GM12875 (cell line): Measurements from ENCODE around the gene GJD4.

Source experiments
- H3K4me3 ChIP-seq: one replicate; pipeline ENCODE4 v1.5.1; 2011; ENCODE audit warnings: low read depth, low read length, control low read depth
- TF ChIP-seq, protein P1 (sequence below): IDR thresholded peaks from 2 replicates; pipeline ENCODE4 v1.5.1; 2011; ENCODE audit warnings: low read depth, mild to moderate bottlenecking, control low read depth, inconsistent platforms, low read length, moderate library complexity, borderline replicate concordance; ENCODE audit not compliant: insufficient read depth

GJD4 gene

GRCh38 chr10:35640951-35641675, 36.0 kb downstream of the GJD4 start:
- TF ChIP-seq, protein P1, sequence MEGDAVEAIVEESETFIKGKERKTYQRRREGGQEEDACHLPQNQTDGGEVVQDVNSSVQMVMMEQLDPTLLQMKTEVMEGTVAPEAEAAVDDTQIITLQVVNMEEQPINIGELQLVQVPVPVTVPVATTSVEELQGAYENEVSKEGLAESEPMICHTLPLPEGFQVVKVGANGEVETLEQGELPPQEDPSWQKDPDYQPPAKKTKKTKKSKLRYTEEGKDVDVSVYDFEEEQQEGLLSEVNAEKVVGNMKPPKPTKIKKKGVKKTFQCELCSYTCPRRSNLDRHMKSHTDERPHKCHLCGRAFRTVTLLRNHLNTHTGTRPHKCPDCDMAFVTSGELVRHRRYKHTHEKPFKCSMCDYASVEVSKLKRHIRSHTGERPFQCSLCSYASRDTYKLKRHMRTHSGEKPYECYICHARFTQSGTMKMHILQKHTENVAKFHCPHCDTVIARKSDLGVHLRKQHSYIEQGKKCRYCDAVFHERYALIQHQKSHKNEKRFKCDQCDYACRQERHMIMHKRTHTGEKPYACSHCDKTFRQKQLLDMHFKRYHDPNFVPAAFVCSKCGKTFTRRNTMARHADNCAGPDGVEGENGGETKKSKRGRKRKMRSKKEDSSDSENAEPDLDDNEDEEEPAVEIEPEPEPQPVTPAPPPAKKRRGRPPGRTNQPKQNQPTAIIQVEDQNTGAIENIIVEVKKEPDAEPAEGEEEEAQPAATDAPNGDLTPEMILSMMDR, result no peak
- H3K4me3 ChIP-seq, result peak overlapping the region; percentile 61

DNA sequence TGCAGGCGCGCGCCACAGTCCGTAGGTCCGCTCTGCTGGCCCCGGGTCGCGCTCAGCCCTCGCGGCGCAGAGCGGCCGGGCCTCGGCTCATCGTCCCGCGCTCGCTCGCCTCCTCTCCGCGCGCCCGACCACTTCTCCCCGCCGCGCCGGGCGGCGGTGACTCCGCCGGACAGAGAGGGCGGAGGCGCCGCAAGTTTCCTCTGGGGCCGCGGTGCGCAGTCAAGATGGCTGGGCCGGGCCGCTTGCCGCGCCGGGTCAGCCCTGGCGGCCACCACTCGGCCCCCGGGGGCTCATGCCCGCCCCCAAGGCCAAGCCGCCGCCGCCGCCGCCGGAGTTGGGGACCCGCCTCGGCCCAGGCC, 36.5 kb downstream of the GJD4 start:
- TF ChIP-seq, protein P1, result no peak
- peak overlapping the region; percentile 61 for H3K4me3 ChIP-seq

DNA sequence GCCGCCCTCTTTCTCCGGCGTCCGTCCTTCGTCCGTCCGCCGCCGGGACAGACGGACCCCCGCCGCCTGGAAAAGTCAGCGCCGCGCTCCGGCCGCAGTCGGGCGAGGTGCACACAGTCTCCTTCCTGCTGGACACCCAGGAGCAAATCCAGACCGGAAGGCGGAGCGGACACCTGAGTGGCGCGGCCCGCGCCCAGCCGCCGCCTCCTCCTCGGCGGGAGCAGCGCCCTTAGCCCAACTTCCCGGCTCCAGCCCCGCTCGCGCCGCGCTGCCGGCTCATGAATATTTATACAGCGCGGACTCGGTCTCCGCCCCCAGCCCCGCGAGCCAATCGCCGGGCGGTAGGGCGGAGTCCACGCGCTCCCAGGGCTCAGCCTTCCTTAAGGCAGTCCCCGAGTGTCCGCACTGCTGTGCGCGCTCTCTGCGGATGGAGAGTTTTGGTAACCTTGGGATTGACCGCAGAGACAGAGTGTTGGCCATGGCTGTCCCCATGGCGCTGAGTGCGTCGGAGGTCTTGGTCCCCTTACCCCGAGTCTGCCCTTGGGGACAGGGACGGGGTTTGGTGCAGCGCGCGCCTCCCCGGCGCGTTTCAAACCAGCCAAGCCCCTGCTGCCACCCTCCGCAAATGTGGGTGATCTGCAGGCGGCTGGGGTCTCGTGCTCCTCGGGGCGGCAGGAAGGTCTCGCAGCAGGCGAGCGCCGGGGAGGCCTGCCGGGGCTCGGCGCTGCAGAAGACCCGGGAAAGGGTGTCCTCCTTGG, 37.1 kb downstream of the GJD4 start, which contains the start of gene FZD8:
FZD8 (minus strand) TSS at position 262 of the 758 bp plus-strand sequence. CDS start 867 bp downstream, outside the sequence.
- peak within 1 kb of the TSS; percentile 61 for H3K4me3 ChIP-seq
- TF ChIP-seq, protein P1, result no peak

DNA sequence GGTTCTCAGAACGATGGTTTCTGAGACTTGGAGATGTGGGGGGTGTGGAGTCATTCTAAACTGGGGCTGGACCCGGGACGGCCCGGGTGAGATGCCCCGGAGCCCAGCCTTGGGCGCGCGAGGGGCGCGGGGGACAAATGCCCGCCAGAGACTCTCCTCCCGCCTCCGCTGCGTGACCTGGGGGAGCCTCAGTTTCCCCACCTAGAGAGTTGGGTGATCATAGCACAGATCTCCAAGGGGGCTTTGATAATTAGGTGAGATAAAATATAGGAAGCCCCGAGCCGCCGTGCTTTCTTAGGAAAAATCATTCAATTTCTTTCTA, 37.6 kb downstream of the GJD4 start:
- no peak overlapping the region for H3K4me3 ChIP-seq
- TF ChIP-seq, protein P1, result no peak

GRCh38 chr10:35643151-35644049, 38.3 kb downstream of the GJD4 start:
- H3K4me3 ChIP-seq, result no peak overlapping the region
- TF ChIP-seq, protein P1, result no peak

DNA sequence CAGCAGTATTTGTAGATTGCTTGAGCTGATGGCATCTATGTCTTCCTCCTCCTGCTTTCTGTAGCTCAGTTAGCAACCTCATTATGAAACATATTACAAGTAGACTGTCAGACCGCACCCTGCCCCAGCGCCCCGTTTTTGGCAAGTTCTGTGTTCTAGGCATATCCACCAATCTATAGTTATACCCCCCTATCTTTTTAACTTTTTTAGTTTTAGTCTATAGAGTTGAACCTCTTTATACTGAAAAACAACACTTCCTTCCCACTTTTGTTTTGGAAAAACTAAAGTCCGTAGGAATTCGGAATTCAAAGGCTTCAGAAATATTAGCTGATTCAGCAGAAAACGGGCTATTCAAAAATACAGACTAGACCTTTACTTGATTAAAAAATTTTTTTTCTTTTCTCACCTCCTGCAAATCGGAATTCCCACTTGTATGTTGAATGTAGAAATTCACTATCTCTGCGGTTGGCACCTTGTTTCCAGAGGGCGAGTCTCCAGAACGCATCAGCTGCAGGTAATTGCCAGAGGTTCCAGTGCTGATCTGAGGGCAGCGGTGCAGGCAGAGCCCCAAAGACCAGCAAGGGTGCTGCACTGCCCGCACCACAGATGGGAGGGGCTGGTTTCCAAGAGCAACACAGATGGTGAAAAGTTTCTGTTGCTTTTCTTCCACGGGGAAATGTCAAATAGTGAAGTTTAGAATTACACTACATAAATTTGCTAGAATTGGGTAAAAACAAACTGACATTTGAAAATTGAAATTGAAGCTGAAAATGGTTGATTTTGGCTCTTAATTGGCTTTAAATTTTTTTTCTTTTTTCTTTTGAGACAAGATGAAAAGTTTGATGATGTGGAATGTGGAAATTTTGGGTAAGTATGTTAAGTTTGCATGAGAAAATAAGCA, 39.2 kb downstream of the GJD4 start:
- TF ChIP-seq, protein P1, result no peak
- no peak overlapping the region for H3K4me3 ChIP-seq
